Gastroesophageal sphincter (tissue), 4 donors: ENCODE results near the gene HPN. TPM values are rescaled to one million over a fixed set of nuclear protein-coding genes. Genes with fewer than 3 reads are reported as not detected.

ENCODE experiments used
- ATAC-seq: fragments of 150-250 bp; one replicate; pipeline ENCODE4 v1.9.1; 2016; ENCODE audit warnings: mild to moderate bottlenecking, moderate library complexity
- H3K27ac ChIP-seq, 4 donors: fragments of 200-600 bp; sonication (generic) in 3 of 4; 1 replicate in 3 of 4; 2 replicates in 1 of 4; pipeline ENCODE4 v1.5.1; 2016 to 2019
- H3K27me3 ChIP-seq: fragments of 200-600 bp; sonication (generic); one replicate; pipeline ENCODE4 v1.5.1; 2019
- H3K36me3 ChIP-seq, 2 donors: fragments of 200-600 bp; sonication (generic); one replicate each; pipeline ENCODE4 v1.5.1; 2019; ENCODE audit warnings: control low read depth in 1 of 2
- H3K4me1 ChIP-seq, 3 donors: fragments of 200-600 bp; sonication (generic); 1 replicate in 2 of 3; 2 replicates in 1 of 3; pipeline ENCODE4 v1.5.1; 2016 to 2019; ENCODE audit warnings: control low read depth in 2 of 3
- H3K4me3 ChIP-seq, 2 donors: fragments of 200-600 bp; sonication (generic); one replicate each; pipeline ENCODE4 v1.5.1; 2019; ENCODE audit warnings: mild to moderate bottlenecking in 1 of 2, moderate library complexity in 1 of 2
- H3K9me3 ChIP-seq, 3 donors: fragments of 200-600 bp; sonication (generic); one replicate each; pipeline ENCODE4 v1.5.1; 2017 to 2019; ENCODE audit warnings: control low read depth in 2 of 3
- EP300 ChIP-seq: sonication (generic); formaldehyde crosslinking; IDR thresholded peaks from one replicate; pipeline ENCODE4 v1.6.1; 2017; ENCODE audit warnings: antibody characterized with exemption, mild to moderate bottlenecking
- POLR2A ChIP-seq, 2 donors: fragments of 450-650 bp; IDR thresholded peaks; one replicate each; pipeline ENCODE4 v1.6.1; 2017; ENCODE audit warnings: antibody characterized with exemption in 2 of 2, mild to moderate bottlenecking in 2 of 2, moderate library complexity in 1 of 2
- POLR2AphosphoS5 ChIP-seq: sonication (generic); formaldehyde crosslinking; IDR thresholded peaks from one replicate; pipeline ENCODE4 v1.6.1; 2017; ENCODE audit warnings: antibody characterized with exemption
- WGBS, 2 donors: methylation state at CpG; one replicate each; pipeline ENCODE4 v1.1.5; 2018; ENCODE audit warnings: low coverage in 1 of 2; 5-methylcytosine and 5-hydroxymethylcytosine counted together
- total RNA-seq, 4 donors: library from RNA; depleted of rRNA; stranded (reverse); fragments of >200 nt; gene quantifications; one replicate each; pipeline ENCODE4 v1.1.0, GENCODE V29; 2016
- TF ChIP-seq, protein P1 (sequence below), 4 experiments: fragments of 200-600 bp in 2 of 4; fragments of 450-650 bp in 2 of 4; sonication (generic) in 1 of 4; IDR thresholded peaks; one replicate each; pipeline ENCODE4 v1.5.1; 2017 to 2019; ENCODE audit warnings: antibody characterized with exemption in 4 of 4, mild to moderate bottlenecking in 2 of 4, moderate library complexity in 2 of 4

Gene HPN
- total RNA-seq, 4 donors from 2014 or later, result 0.17 to 1.2 (median 0.27) TPM; not detected in 1

- Histone ChIP-seq H3K36me3 (no peaks in the 10 kb centered on the region), H3K27me3 (peaks cover 28% of the 10 kb centered on the region), H3K27ac (no peak overlapping the region), H3K9me3 (no peaks in the 10 kb centered on the region), H3K4me3 (no peak overlapping the region), H3K4me1 (no peaks in the 10 kb centered on the region)
- ATAC-seq, result no peak
- WGBS, 2 donors, result 67 to 92% methylated on average over 2 to 4 of the region's 9 CpGs
- TF ChIP-seq EP300, result no peak
- TF ChIP-seq, protein P1, sequence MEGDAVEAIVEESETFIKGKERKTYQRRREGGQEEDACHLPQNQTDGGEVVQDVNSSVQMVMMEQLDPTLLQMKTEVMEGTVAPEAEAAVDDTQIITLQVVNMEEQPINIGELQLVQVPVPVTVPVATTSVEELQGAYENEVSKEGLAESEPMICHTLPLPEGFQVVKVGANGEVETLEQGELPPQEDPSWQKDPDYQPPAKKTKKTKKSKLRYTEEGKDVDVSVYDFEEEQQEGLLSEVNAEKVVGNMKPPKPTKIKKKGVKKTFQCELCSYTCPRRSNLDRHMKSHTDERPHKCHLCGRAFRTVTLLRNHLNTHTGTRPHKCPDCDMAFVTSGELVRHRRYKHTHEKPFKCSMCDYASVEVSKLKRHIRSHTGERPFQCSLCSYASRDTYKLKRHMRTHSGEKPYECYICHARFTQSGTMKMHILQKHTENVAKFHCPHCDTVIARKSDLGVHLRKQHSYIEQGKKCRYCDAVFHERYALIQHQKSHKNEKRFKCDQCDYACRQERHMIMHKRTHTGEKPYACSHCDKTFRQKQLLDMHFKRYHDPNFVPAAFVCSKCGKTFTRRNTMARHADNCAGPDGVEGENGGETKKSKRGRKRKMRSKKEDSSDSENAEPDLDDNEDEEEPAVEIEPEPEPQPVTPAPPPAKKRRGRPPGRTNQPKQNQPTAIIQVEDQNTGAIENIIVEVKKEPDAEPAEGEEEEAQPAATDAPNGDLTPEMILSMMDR (IDR thresholded peaks at IDR 0.05), result no peak
- TF ChIP-seq POLR2A (IDR thresholded peaks at IDR 0.05), result no peak
- TF ChIP-seq POLR2AphosphoS5, result no peak
These were observed 12.3 kb downstream of the HPN start for GRCh38 chr19:35053667-35054293.

DNA sequence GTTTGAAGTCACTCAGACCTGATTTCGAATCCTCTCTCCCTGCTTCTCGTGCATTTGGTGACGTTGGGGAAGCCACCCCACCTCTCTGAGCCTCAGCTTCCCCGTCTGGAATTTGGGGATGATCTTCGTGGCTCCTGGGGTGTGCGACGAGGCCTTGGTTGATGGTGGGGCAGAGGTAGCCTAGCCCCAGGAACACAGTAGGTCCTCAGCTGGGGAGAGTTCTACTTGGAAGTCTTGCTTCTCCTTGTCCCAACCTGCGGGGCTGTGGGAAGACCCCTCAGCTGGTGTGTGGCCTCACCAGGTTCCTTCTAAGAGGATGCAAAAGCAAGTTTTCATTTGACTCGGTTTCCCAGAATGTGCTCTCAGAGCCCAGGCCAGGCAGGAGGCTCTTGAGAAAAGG lies 13.1 kb downstream of the HPN start:
- WGBS, 2 donors, result 79 to 90% methylated on average over 5 to 6 of the region's 9 CpGs
- ATAC-seq, result no peak

GRCh38 chr19:35055715-35056179 lies 14.2 kb downstream of the HPN start:
- TF ChIP-seq POLR2A (IDR thresholded peaks at IDR 0.05), result no peak
- TF ChIP-seq EP300, result no peak
- TF ChIP-seq POLR2AphosphoS5, result no peak
- TF ChIP-seq, protein P1 (IDR thresholded peaks at IDR 0.05), result no peak
- Histone ChIP-seq H3K36me3 (no peaks in the 10 kb centered on the region), H3K4me1 (no peaks in the 10 kb centered on the region), H3K27me3 (peaks cover 36% of the 10 kb centered on the region), H3K9me3 (no peaks in the 10 kb centered on the region), H3K4me3 (no peak overlapping the region), H3K27ac (no peak overlapping the region)
- WGBS, 2 donors, result 23 to 29% methylated on average over 1 to 2 of the region's 3 CpGs
- ATAC-seq, result no peak

More for the DNA sequence above, 13.1 kb downstream of the HPN start:
- no peaks in the 10 kb centered on the region for H3K4me1 ChIP-seq
- peaks cover 27% of the 10 kb centered on the region for H3K27me3 ChIP-seq
- H3K9me3 ChIP-seq, result no peaks in the 10 kb centered on the region
- TF ChIP-seq POLR2A (IDR thresholded peaks at IDR 0.05) (no peak), POLR2AphosphoS5 (no peak), EP300 (no peak)
- TF ChIP-seq, protein P1 (IDR thresholded peaks at IDR 0.05), result no peak
- no peak overlapping the region for H3K4me3 ChIP-seq
- H3K27ac ChIP-seq, result no peak overlapping the region
- H3K36me3 ChIP-seq, result no peaks in the 10 kb centered on the region

DNA sequence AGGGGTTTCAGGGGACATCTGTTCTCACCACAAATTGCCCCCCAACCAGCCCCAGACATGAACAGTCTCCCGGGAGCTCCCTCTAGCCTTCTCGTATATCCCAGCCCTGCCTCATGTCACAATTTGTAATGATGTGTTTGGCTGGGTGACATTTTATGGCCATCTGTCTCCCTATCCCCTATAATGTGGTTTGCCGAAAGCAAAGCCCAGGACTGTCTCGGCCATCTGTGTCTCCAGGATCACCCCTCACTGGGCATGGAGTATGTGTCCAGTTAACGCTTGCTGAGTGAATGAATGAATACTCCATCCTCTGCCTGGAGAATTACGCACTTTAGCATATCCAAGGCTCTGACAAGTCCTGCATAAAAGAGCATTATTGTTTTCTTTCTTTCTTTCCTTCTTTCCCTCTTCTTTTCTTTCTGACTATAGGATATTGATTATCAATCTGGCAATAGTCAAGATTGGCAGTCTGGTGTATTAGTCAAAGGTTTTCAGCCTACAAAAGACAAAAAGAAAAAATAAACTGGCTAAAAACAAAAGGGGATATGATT lies 15.1 kb downstream of the HPN start:
- no peaks in the 10 kb centered on the region for H3K36me3 ChIP-seq
- TF ChIP-seq POLR2A (IDR thresholded peaks at IDR 0.05) (no peak), EP300 (no peak), POLR2AphosphoS5 (no peak)
- TF ChIP-seq, protein P1 (IDR thresholded peaks at IDR 0.05), result no peak
- no peak overlapping the region for H3K27ac ChIP-seq
- WGBS, 2 donors, result 38% methylated on average over 3 of the region's 6 CpGs; no CpG with 5 or more reads in 1 of the 2 donors
- no peaks in the 10 kb centered on the region for H3K9me3 ChIP-seq
- no peaks in the 10 kb centered on the region for H3K4me1 ChIP-seq
- peaks cover 36% of the 10 kb centered on the region for H3K27me3 ChIP-seq
- H3K4me3 ChIP-seq, result no peak overlapping the region
- no peak for ATAC-seq

GRCh38 chr19:35058370-35058769 lies 16.8 kb downstream of the HPN start:
- Histone ChIP-seq H3K36me3 (no peaks in the 10 kb centered on the region), H3K27me3 (peaks cover 36% of the 10 kb centered on the region), H3K4me3 (no peak overlapping the region), H3K4me1 (no peaks in the 10 kb centered on the region), H3K27ac (no peak overlapping the region), H3K9me3 (no peaks in the 10 kb centered on the region)
- TF ChIP-seq, protein P1 (IDR thresholded peaks at IDR 0.05), result no peak
- no peak for TF ChIP-seq POLR2A (IDR thresholded peaks at IDR 0.05)
- TF ChIP-seq POLR2AphosphoS5, result no peak
- no peak for TF ChIP-seq EP300
- ATAC-seq, result no peak
- 62 to 64% methylated on average over 2 of the region's 2 CpGs for WGBS, 2 donors
